ENCODE data around the gene MAB21L2. TPM values are rescaled to one million over a fixed set of nuclear protein-coding genes. Genes with fewer than 3 reads are reported as not detected.

Gene MAB21L2
- total and polyA plus RNA-seq, 7 experiments from 2014 or later, result not detected

DNA sequence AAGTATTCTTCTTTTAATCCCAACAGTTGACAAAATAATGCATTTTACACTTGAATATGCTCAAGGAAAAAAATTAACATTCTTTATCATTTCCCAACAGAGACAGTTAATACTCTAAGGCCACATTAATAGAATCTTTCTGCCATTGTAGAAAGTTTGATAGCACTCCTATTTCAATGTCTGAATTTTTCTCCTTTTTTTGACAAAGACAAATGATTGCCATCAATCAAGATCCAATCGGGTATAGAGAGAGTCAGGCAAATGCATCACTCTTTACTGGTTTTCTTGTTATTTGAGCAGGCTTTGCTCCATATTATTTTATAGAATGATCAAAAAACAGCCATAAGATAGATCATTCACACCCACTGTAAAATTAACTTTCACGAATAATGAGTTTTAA lies 46.1 kb downstream of the MAB21L2 start:
- peaks cover 4 to 26% (median 22%) of the 10 kb centered on the region in 5 donors for H3K36me3 Mint-ChIP-seq
- ChIA-PET POLR2A (no interaction called here), CTCF (no interaction called here)
- peaks cover 0 to 6% (median 0%) of the 10 kb centered on the region in 7 donors for H3K4me1 Mint-ChIP-seq
- no peak overlapping the region for H3K4me3 Mint-ChIP-seq
- H3K4me1 ChIP-seq (ENCODE audit: control insufficient read depth in 2 of 2, insufficient read depth in 2 of 2, low read length in 2 of 2), result no peaks in the 10 kb centered on the region
- no peaks in the 10 kb centered on the region for H3K27me3 Mint-ChIP-seq
- no peak overlapping the region for H3K27ac ChIP-seq (ENCODE audit: low read depth, low read length)
- no peak for ATAC-seq
- no peaks in the 10 kb centered on the region for H3K36me3 ChIP-seq (ENCODE audit: control insufficient read depth in 2 of 3, insufficient read depth in 3 of 3, low read length in 3 of 3)
- H3K4me3 ChIP-seq (ENCODE audit: low read length), result no peak overlapping the region
- intact Hi-C loops (cut with micrococcal nuclease), result no loop called here
- no peaks in the 10 kb centered on the region for H3K9me3 ChIP-seq (ENCODE audit: control insufficient read depth in 2 of 3, low read length in 3 of 3)
- peaks cover 0 to 8% (median 0%) of the 10 kb centered on the region in 11 donors for H3K9me3 Mint-ChIP-seq
- no peak overlapping the region for H3K27ac Mint-ChIP-seq
- no peak for DNase-seq
- H3K27me3 ChIP-seq (ENCODE audit: control insufficient read depth in 2 of 2, insufficient read depth in 2 of 2, low read length in 2 of 2), result no peaks in the 10 kb centered on the region

DNA sequence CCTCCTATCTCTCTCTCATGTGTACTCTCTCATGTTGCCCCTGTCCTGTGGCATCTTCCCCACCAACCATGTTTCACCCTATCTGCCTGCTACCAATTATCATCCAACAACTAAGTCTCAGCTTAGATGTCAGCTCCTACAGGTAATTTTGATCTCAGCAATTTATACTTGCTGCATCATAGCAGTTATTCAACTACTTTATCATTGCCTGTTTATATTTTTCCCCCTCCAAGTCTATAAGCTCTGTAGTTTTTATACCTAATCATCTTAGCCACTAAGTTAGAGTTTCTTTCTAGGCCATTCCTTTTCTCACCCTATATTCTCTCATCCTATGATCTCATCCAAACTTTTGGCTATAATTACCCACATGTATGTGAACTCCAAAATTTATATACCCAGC lies 50.7 kb downstream of the MAB21L2 start:
- Mint-ChIP-seq H3K27me3 (no peaks in the 10 kb centered on the region), H3K4me1 (peaks cover 0 to 6% (median 4%) of the 10 kb centered on the region in 7 donors), H3K36me3 (peaks cover 7 to 57% (median 52%) of the 10 kb centered on the region in 5 donors), H3K9me3 (peaks cover 0 to 38% (median 10%) of the 10 kb centered on the region in 11 donors), H3K4me3 (no peak overlapping the region), H3K27ac (no peak overlapping the region)
- no peak for DNase-seq
- Histone ChIP-seq H3K4me3 (ENCODE audit: low read length) (no peak overlapping the region), H3K4me1 (ENCODE audit: control insufficient read depth in 2 of 2, insufficient read depth in 2 of 2, low read length in 2 of 2) (no peaks in the 10 kb centered on the region), H3K36me3 (ENCODE audit: control insufficient read depth in 2 of 3, insufficient read depth in 3 of 3, low read length in 3 of 3) (no peaks in the 10 kb centered on the region), H3K9me3 (ENCODE audit: control insufficient read depth in 2 of 3, low read length in 3 of 3) (no peaks in the 10 kb centered on the region), H3K27me3 (ENCODE audit: control insufficient read depth in 2 of 2, insufficient read depth in 2 of 2, low read length in 2 of 2) (no peaks in the 10 kb centered on the region), H3K27ac (ENCODE audit: low read depth, low read length) (no peak overlapping the region)
- intact Hi-C loops (cut with micrococcal nuclease), result no loop called here
- ChIA-PET POLR2A (no interaction called here), CTCF (no interaction called here)
- ATAC-seq, result no peak
